GM12878 (cell line): ENCODE results near the gene ZNF101. TPM values are rescaled to one million over a fixed set of nuclear protein-coding genes. Genes with fewer than 3 reads are reported as not detected.

Source experiments
- ATAC-seq: fragments of 200-7000 bp; cut with Tn5 transposase; 3 replicates; pipeline ENCODE4 v1.9.1; 2020; ENCODE audit warnings: mild to moderate bottlenecking, moderate library complexity
- BruUV-seq: library from RNA; stranded (reverse); fragments of 400-500 nt; replicated peaks from 2 replicates; lab custom pipeline; 2021; lab: Mats Ljungman, UMichigan
- CTCF ChIA-PET: fragments of 300-600 bp; sonication (Branson Sonifier 250); formaldehyde crosslinking; extraction: SDS; loops from one replicate; lab custom pipeline; 2021; ENCODE audit warnings: inconsistent platforms; lab: Yijun Ruan, JAX
- POLR2A ChIA-PET: fragments of 350-600 bp; formaldehyde crosslinking; extraction: SDS; loops from one replicate; lab custom pipeline; 2021; ENCODE audit warnings: inconsistent platforms; lab: Charles Lee
- RAD21 ChIA-PET: fragments of 300-600 bp; sonication (Branson Sonifier 250); formaldehyde crosslinking; loops from one replicate; lab custom pipeline; 2023; ENCODE audit warnings: antibody characterized with exemption; ENCODE audit not compliant: unreplicated experiment; lab: Charles Lee
- SMC1A ChIA-PET: fragments of 300-600 bp; sonication (Branson Sonifier 250); formaldehyde crosslinking; loops from one replicate; lab custom pipeline; 2023; ENCODE audit not compliant: unreplicated experiment, uncharacterized antibody; lab: Charles Lee
- DNase-seq: peaks from one replicate; pipeline ENCODE4 v3.0.0-alpha.2; 2011; ENCODE audit warnings: low read depth, low spot score
- FAIRE-seq: peaks from 3 replicates; lab custom pipeline; 2011; peaks lifted over from hg19 to GRCh38; lab: Jason Lieb, UNC
- H2AFZ ChIP-seq: 2 replicates; pipeline ENCODE4 v1.6.0; 2011; ENCODE audit warnings: low read depth, low read length, control low read depth; ENCODE audit not compliant: control insufficient read depth
- H3K27ac ChIP-seq: 2 replicates; pipeline ENCODE4 v1.5.1; 2011; ENCODE audit warnings: control low read depth; ENCODE audit not compliant: control insufficient read depth, insufficient read depth
- H3K27me3 ChIP-seq, 2 experiments: replicated peaks in 1 of 2; 2 replicates each; pipeline versions ENCODE4 v1.6.0 to v1.6.1; 2011; ENCODE audit warnings: low read length in 1 of 2; ENCODE audit not compliant: control insufficient read depth in 2 of 2, insufficient read depth in 2 of 2
- H3K36me3 ChIP-seq, 2 experiments: 2 replicates each; pipeline ENCODE4 v1.5.1; 2011; ENCODE audit warnings: low read length in 1 of 2; ENCODE audit not compliant: control insufficient read depth in 2 of 2, insufficient read depth in 2 of 2
- H3K4me1 ChIP-seq: 2 replicates; pipeline ENCODE4 v1.6.1; 2011; ENCODE audit warnings: mild to moderate bottlenecking, low read length, moderate library complexity, mixed read lengths; ENCODE audit not compliant: control insufficient read depth, insufficient read depth
- H3K4me2 ChIP-seq: 2 replicates; pipeline ENCODE4 v1.6.0; 2011; ENCODE audit warnings: control low read depth; ENCODE audit not compliant: control insufficient read depth, insufficient read depth
- H3K4me3 ChIP-seq: fragments of 200-600 bp; sonication (generic); 2 replicates; pipeline ENCODE4 v1.5.1; 2016
- H3K79me2 ChIP-seq: 2 replicates; pipeline ENCODE4 v1.6.0; 2011; ENCODE audit warnings: low read length; ENCODE audit not compliant: control insufficient read depth, insufficient read depth
- H3K9ac ChIP-seq: 2 replicates; pipeline ENCODE4 v1.8.0; 2011; ENCODE audit warnings: low read length, control low read depth, mixed read lengths; ENCODE audit not compliant: control insufficient read depth, insufficient read depth
- H3K9me3 ChIP-seq: replicated peaks from 3 replicates; pipeline ENCODE4 v1.5.1; 2011; ENCODE audit warnings: mild to moderate bottlenecking, low read length; ENCODE audit not compliant: control insufficient read depth, insufficient read depth
- H4K20me1 ChIP-seq: 2 replicates; pipeline ENCODE4 v1.6.0; 2011; ENCODE audit not compliant: control insufficient read depth, insufficient read depth
- BRCA1 ChIP-seq: IDR thresholded peaks from 2 replicates; pipeline ENCODE4 v1.6.1; 2011; ENCODE audit warnings: low read depth, low read length, improper control_type of control experiment
- EZH2 ChIP-seq: IDR thresholded peaks from 2 replicates; pipeline ENCODE4 v1.6.1; 2012; ENCODE audit warnings: low read depth, mild to moderate bottlenecking, control low read depth, inconsistent platforms, low read length, borderline replicate concordance; ENCODE audit not compliant: control insufficient read depth
- IKZF2 ChIP-seq, 2 experiments: fragments of 450-650 bp; IDR thresholded peaks; 2 replicates each; pipeline ENCODE4 v1.6.1; 2017; ENCODE audit warnings: mild to moderate bottlenecking in 2 of 2, moderate library complexity in 2 of 2
- POLR2AphosphoS5 ChIP-seq: IDR thresholded peaks from 2 replicates; pipeline ENCODE4 v1.6.1; 2011; ENCODE audit warnings: mild to moderate bottlenecking, low read length, inconsistent platforms
- RB1 ChIP-seq: fragments of 450-650 bp; formaldehyde crosslinking; IDR thresholded peaks from 2 replicates; pipeline ENCODE4 v1.6.1; 2017; ENCODE audit warnings: mild to moderate bottlenecking, borderline replicate concordance
- SMAD1 ChIP-seq: fragments of 450-650 bp; IDR thresholded peaks from 2 replicates; pipeline ENCODE4 v1.6.1; 2018; ENCODE audit warnings: mild to moderate bottlenecking, low read depth; ENCODE audit not compliant: partially characterized antibody
- SMARCA5 ChIP-seq: fragments of 450-650 bp; IDR thresholded peaks from 2 replicates; pipeline ENCODE4 v1.6.1; 2017; ENCODE audit warnings: mild to moderate bottlenecking
- TARDBP ChIP-seq: IDR thresholded peaks from 2 replicates; pipeline ENCODE4 v1.6.1; 2016; ENCODE audit warnings: borderline replicate concordance
- TCF12 ChIP-seq: IDR thresholded peaks from 2 replicates; pipeline ENCODE4 v1.6.1; 2011; ENCODE audit warnings: low read depth, mild to moderate bottlenecking, low read length
- WGBS: methylation state at CpG from one replicate; pipeline ENCODE4 v1.1.6; 2016; ENCODE audit warnings: low lambda C conversion rate; ENCODE audit not compliant: insufficient replicate concordance, insufficient coverage; ENCODE audit errors: missing lambda C conversion rate; 5-methylcytosine and 5-hydroxymethylcytosine counted together
- in situ Hi-C: fragments of 300-500 bp; cut with MboI; formaldehyde crosslinking; loops from 9 replicates; pipeline ENCODE4 v1.14.3; 2018; ENCODE audit warnings: mixed read lengths
- intact Hi-C: fragments of 100-400 bp; cut with micrococcal nuclease; formaldehyde crosslinking; loops from one replicate; pipeline ENCODE4 v1.14.2; 2022; ENCODE audit not compliant: unreplicated experiment
- polyA plus RNA-seq, 11 experiments: library from polyadenylated mRNA; depleted of rRNA in 4 of 11; unstranded in 6 of 11; stranded (reverse) in 5 of 11; fragments of >200 nt; fragmentation: Nextera tagmentation in 4 of 11; fragmentation: Illumina TruSeq in 1 of 11; extraction: Ambion mirVana in 4 of 11; extraction: Trizol in 1 of 11; gene quantifications; 1 replicate in 1 of 11; 2 replicates in 10 of 11; pipeline versions ENCODE4 v1.2.1 to v1.2.3, GENCODE V29; 2011 to 2016; ENCODE audit warnings: inconsistent platforms in 2 of 11, missing spikeins in 2 of 11, low read depth in 1 of 11
- total RNA-seq, 4 experiments: library from RNA; depleted of rRNA in 3 of 4; stranded (reverse); fragments of >200 nt in 3 of 4; fragmentation: Illumina TruSeq in 1 of 4; extraction: Trizol in 1 of 4; gene quantifications; 2 replicates each; pipeline versions ENCODE4 v1.2.1 to v1.2.3, GENCODE V29; 2013 to 2021
- TF ChIP-seq, protein P1 (sequence below): IDR thresholded peaks from 2 replicates; pipeline ENCODE4 v1.6.1; 2011; ENCODE audit warnings: borderline replicate concordance, low read depth, mild to moderate bottlenecking, moderate library complexity, low read length; ENCODE audit not compliant: insufficient read depth, poor library complexity, severe bottlenecking
- TF ChIP-seq, protein P2 (sequence below): fragments of 450-650 bp; IDR thresholded peaks from 2 replicates; pipeline ENCODE4 v1.6.1; 2018; ENCODE audit warnings: borderline replicate concordance, mild to moderate bottlenecking; ENCODE audit not compliant: partially characterized antibody
- TF ChIP-seq, protein P3 (sequence below): IDR thresholded peaks from 2 replicates; pipeline ENCODE4 v1.6.1; 2011; ENCODE audit warnings: low read depth, mild to moderate bottlenecking, low read length, moderate library complexity, borderline replicate concordance; ENCODE audit errors: extremely low read depth
- TF ChIP-seq, protein P4 (sequence below): IDR thresholded peaks from 2 replicates; pipeline ENCODE4 v1.6.1; 2012; ENCODE audit warnings: low read depth, low read length, improper control_type of control experiment
- TF ChIP-seq, protein P5 (sequence below): fragments of 450-650 bp; IDR thresholded peaks from 2 replicates; pipeline ENCODE4 v1.6.1; 2017; ENCODE audit warnings: borderline replicate concordance

ZNF101 gene
- total and polyA plus RNA-seq, 10 of the 15 experiments (the other 5 are each of a cell fraction or from before 2014, with no cell fraction given), result 15.2 to 40.5 (median 19.8) TPM

DNA sequence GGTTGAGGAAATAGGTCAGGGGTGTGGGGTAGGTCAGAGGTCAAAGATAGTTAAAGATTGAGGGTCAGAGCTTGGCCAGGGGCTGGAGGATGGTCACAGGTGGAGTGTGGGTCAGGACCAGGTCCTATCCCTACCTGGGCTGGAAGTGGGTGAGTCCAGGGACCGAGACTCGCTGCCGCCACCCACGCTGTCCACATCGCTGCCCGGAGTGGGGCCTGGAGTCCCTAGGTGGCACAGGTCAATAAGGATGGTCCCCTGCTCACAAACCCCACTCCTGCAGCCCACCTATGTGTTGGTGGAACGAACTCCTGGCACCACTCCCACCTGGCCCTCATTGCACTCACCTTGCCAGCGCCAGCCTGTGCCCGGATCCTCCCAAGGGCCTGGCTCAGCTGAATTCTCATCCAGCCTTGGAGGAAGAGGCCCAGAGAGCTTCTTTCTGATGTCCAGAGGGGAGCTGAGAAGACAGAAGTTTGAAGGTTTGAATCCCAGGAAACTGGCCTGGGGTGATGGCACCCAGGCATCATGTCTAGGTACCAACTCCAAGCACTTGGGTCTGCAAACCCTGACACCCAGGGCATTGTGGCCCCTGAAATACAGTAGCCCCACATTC is 32.0 kb upstream of the ZNF101 start:
- Histone ChIP-seq H3K4me3 (no peak overlapping the region), H3K4me2 (no peak overlapping the region), H3K9ac (no peak overlapping the region), H2AFZ (no peak overlapping the region), H3K9me3 (no peaks in the 10 kb centered on the region)
- SMC1A ChIA-PET, result no interaction called here
- no TSS peak for BruUV-seq
- intact Hi-C loops, result no loop called here
- CTCF ChIA-PET, result no interaction called here
- TF ChIP-seq, protein P1, sequence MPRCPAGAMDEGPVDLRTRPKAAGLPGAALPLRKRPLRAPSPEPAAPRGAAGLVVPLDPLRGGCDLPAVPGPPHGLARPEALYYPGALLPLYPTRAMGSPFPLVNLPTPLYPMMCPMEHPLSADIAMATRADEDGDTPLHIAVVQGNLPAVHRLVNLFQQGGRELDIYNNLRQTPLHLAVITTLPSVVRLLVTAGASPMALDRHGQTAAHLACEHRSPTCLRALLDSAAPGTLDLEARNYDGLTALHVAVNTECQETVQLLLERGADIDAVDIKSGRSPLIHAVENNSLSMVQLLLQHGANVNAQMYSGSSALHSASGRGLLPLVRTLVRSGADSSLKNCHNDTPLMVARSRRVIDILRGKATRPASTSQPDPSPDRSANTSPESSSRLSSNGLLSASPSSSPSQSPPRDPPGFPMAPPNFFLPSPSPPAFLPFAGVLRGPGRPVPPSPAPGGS, result no peak
- TF ChIP-seq IKZF2 (IDR thresholded peaks at IDR 0.05) (no peak), EZH2 (no peak), RB1 (no peak), SMARCA5 (no peak), TCF12 (no peak), BRCA1 (no peak), SMAD1 (no peak), POLR2AphosphoS5 (no peak), TARDBP (no peak)
- TF ChIP-seq, protein P2, sequence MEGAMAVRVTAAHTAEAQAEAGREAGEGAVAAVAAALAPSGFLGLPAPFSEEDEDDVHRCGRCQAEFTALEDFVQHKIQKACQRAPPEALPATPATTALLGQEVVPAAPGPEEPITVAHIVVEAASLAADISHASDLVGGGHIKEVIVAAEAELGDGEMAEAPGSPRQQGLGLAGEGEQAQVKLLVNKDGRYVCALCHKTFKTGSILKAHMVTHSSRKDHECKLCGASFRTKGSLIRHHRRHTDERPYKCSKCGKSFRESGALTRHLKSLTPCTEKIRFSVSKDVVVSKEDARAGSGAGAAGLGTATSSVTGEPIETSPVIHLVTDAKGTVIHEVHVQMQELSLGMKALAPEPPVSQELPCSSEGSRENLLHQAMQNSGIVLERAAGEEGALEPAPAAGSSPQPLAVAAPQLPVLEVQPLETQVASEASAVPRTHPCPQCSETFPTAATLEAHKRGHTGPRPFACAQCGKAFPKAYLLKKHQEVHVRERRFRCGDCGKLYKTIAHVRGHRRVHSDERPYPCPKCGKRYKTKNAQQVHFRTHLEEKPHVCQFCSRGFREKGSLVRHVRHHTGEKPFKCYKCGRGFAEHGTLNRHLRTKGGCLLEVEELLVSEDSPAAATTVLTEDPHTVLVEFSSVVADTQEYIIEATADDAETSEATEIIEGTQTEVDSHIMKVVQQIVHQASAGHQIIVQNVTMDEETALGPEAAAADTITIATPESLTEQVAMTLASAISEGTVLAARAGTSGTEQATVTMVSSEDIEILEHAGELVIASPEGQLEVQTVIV, result no peak
- TF ChIP-seq, protein P3, sequence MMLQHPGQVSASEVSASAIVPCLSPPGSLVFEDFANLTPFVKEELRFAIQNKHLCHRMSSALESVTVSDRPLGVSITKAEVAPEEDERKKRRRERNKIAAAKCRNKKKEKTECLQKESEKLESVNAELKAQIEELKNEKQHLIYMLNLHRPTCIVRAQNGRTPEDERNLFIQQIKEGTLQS, result no peak
- TF ChIP-seq, protein P4, sequence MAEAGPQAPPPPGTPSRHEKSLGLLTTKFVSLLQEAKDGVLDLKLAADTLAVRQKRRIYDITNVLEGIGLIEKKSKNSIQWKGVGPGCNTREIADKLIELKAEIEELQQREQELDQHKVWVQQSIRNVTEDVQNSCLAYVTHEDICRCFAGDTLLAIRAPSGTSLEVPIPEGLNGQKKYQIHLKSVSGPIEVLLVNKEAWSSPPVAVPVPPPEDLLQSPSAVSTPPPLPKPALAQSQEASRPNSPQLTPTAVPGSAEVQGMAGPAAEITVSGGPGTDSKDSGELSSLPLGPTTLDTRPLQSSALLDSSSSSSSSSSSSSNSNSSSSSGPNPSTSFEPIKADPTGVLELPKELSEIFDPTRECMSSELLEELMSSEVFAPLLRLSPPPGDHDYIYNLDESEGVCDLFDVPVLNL, result no peak
- TF ChIP-seq, protein P5, sequence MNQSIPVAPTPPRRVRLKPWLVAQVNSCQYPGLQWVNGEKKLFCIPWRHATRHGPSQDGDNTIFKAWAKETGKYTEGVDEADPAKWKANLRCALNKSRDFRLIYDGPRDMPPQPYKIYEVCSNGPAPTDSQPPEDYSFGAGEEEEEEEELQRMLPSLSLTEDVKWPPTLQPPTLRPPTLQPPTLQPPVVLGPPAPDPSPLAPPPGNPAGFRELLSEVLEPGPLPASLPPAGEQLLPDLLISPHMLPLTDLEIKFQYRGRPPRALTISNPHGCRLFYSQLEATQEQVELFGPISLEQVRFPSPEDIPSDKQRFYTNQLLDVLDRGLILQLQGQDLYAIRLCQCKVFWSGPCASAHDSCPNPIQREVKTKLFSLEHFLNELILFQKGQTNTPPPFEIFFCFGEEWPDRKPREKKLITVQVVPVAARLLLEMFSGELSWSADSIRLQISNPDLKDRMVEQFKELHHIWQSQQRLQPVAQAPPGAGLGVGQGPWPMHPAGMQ, result no peak
- TF ChIP-seq, all 136 proteins: peak for 0
- WGBS, result 100% methylated on average over 8 of the region's 9 CpGs
- DNase-seq (no peak), ATAC-seq (no peak), FAIRE-seq (no peak)
- Histone ChIP-seq H3K27ac (no peak overlapping the region), H3K27me3 (no peaks in the 10 kb centered on the region), H3K79me2 (peaks cover 2% of the 10 kb centered on the region), H3K4me1 (no peaks in the 10 kb centered on the region; the same call in 1 of the 2 replicates), H3K36me3 (peaks cover 30 to 33% of the 10 kb centered on the region in 2 experiments), H4K20me1 (no peaks in the 10 kb centered on the region; the same call in 1 of the 2 replicates)
- RAD21 ChIA-PET, result no interaction called here
- POLR2A ChIA-PET, result interaction anchor here (0.6 to 1.2 kb wide), 2 partner anchors 19 to 58 kb away, joined by 3 read pairs; no protein-coding TSS in a partner anchor
- in situ Hi-C loops, result no loop called here
